HG03135 (cell line): ENCODE results near the gene TFPT.
A peak's percentile ranks its signal among the peaks of the same experiment; 100 is the strongest.
"Not testable (repeated sequence)": the region's sequence is repeated elsewhere in the genome, so short reads cannot be mapped to it uniquely, and the experiment has no call there.

Source experiments
- ATAC-seq: cut with Tn5 transposase; IDR thresholded peaks from one replicate; pipeline ENCODE4 v1.9.1; 2021; ENCODE audit warnings: mild to moderate bottlenecking, moderate library complexity; ENCODE audit not compliant: unreplicated experiment

Gene TFPT

DNA sequence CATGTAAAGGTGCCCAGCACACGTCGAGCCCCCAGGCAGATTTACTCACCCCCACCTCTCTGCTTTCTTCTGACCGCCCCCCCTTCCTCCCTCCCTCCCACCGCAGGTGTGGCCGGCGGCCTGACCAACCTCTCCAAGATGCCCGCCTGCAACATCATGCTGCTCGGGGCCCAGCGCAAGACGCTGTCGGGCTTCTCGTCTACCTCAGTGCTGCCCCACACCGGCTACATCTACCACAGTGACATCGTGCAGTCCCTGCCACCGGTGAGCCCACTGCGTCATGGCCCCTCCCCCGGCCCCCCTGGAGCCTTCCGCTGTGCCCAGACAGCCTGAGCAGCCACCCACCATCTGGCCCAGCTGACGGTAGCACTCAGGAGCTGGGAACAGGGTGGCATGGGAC is 8.9 kb upstream of the TFPT start:
- no peak for ATAC-seq

GRCh38 chr19:54123682-54124081 is 8.2 kb upstream of the TFPT start:
- no peak for ATAC-seq

GRCh38 chr19:54121259-54121658 is 5.8 kb upstream of the TFPT start:
- no peak for ATAC-seq

DNA sequence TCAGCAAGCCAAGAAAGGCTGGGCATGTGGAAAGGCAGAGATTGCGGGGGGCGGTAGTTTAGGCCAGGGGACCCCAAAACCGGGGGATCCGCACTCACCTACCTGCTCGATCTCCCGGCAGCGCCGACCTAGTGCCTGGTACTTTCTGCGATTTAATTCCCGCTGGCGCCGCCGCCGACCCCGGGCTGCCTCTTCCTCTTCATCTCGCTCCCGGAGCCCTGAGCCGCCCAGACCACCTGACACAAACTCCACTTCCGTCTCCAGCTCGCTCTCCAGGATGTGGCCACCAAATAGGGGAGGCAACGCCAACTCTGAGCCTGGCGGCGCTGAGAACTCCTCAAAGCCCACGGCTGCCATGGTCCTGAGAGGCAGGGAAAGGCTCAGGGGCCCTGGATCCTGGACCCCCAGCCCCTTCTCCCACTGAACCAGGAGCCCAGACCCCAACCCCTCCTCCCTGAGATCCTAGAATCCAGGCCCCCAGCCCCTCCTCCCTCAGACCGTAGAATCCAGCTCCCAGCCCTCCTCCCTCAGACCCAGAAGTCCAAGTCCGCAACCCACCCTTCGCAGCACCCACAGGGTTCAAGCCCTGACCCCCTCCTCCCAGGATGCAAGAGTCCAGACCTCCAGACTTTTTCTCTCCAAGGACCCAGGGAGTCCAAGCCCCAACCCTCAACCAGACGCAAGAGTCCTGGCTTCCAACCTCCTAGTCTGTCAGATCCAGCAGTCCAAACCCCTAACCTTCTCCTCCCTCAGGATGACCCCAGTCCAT is 933 bp downstream of the TFPT start:
- ATAC-seq = no peak

DNA sequence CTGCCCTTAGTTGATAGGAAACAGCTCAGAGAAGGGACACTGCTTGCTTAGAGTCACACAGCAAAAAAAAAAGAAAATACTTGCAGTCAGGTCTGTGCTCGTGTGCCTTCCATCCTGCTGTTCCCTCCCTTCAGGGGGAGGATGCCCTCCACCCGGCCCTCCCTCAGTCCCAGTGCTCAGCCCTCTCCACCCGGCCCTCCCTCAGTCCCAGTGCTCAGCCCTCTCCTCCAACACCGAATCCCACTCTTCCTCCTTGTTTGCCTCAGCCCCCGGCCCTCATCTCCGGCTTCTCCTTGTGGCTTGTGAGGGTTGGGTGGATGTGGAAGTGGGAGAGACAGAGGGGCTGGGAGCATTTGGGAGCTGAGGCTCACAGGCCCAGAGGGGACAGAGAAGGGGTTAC is 5.8 kb downstream of the TFPT start:
- no peak for ATAC-seq

- no peak for ATAC-seq
These were observed 7.0 kb downstream of the TFPT start for GRCh38 chr19:54108496-54108895.

- ATAC-seq = no peak
These were observed 7.5 kb downstream of the TFPT start for GRCh38 chr19:54107876-54108490.

DNA sequence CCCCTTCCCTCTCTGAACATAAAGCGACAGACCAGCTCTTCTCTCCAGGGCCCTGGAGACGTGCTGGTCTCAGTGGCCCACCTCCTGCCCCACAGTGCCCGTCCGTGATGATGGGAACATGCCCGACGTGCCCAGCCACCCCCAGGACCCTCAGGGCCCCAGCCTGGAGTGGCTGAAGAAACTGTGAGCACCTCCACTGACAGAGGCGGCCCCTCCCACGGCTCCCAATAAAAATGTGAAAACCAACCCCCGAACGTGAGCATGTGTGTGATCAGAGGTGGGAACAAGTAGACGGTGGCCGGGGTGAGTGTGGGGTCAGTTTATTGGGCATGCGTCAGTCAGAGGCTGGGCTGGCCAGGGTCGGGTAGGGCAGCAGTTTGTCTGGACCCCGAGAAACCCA is 8.7 kb downstream of the TFPT start:
- no peak for ATAC-seq

DNA sequence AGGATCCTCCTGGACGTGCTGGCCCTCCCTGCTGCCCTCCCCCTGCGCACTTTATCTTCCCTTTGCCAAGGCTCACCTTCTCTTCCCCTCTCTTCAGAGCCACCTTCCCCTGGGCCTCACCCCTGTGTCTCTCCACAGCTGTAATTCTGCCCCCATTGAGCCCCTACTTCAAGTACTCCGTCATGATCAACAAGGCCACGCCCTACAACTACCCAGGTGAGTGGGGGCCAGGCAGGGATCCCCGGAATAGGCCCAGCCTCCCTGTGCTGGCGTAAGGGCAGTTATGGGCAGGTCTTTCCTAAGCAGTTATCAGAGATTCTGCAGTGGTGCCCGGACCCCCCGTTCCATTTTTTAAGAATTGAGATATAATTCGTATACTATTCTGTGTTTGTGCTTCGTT is 9.7 kb downstream of the TFPT start:
- ATAC-seq = no peak

GRCh38 chr19:54104998-54105715 is 10.3 kb downstream of the TFPT start:
- ATAC-seq = no peak

DNA sequence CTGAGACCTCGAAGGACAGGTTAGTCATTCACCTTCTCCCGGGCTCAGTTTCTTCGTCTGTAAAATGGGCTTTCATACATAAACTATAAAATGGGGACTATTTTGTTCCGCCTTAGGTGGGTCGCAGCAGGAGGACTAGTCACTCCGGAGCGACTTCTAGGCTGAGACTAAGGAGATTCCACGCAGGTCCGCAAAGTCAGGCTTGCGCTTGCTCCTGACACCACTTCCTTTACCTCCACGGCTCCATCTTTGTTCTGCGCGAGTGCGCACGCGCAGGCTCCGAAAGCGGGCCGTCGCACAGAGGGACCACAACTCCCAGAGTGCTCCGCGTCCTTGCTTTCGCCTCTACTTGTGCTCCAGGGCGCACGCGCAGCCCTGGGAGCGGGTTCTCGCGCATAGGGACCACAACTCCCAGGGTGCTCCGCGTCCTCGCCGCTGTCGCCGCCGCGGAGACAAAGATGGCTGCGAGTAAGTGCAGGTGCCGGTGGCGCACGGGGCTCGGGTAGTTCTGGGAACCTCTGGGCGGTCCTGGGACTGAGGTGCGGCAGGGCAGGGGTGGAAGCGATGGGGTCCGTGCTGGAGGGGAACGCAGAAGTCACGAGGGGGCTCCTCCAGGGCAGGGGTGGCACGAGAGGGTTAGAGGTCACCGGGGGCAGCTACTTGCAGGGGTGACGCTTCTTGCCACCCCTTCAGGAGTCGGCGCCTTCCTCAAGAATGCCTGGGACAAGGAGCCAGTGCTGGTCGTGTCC is 12.9 kb downstream of the TFPT start, which contains the start of gene NDUFA3:
TSS of gene NDUFA3 (plus strand) at position 435 of the 749 bp plus-strand sequence. CDS start at position 459, 24 bp downstream.
- ATAC-seq = peak; percentile 91

DNA sequence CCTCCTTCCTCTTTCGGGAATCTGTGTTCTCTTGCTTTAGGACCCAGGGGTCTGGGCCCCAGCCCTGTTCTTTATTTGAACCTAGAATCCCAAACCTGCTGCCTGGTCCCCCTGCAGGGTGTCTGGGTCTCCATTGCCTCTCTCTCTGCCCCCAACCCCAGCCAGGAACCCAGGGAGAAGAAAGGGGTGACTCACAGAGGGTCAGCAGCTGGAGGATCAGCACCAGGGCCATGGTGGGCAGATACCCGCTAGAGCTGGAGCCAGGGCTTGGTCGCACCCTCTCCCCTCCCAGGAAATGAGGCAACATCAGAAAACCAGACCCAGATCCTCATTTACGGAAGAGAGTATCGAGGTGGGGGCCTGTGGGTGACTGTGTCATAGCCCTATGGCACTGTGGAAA is 14.9 kb downstream of the TFPT start, which contains the start of gene OSCAR:
TSS of gene OSCAR (minus strand) at position 243 of the 400 bp plus-strand sequence. CDS start at position 232, 11 bp downstream.
- ATAC-seq = no peak

- not testable (repeated sequence) for ATAC-seq
These were observed 15.6 kb downstream of the TFPT start for GRCh38 chr19:54099903-54100255.

- no peak for ATAC-seq
These were observed 16.1 kb downstream of the TFPT start for GRCh38 chr19:54099190-54099902.

- no peak for ATAC-seq
These were observed 18.8 kb downstream of the TFPT start for GRCh38 chr19:54096617-54097106.

DNA sequence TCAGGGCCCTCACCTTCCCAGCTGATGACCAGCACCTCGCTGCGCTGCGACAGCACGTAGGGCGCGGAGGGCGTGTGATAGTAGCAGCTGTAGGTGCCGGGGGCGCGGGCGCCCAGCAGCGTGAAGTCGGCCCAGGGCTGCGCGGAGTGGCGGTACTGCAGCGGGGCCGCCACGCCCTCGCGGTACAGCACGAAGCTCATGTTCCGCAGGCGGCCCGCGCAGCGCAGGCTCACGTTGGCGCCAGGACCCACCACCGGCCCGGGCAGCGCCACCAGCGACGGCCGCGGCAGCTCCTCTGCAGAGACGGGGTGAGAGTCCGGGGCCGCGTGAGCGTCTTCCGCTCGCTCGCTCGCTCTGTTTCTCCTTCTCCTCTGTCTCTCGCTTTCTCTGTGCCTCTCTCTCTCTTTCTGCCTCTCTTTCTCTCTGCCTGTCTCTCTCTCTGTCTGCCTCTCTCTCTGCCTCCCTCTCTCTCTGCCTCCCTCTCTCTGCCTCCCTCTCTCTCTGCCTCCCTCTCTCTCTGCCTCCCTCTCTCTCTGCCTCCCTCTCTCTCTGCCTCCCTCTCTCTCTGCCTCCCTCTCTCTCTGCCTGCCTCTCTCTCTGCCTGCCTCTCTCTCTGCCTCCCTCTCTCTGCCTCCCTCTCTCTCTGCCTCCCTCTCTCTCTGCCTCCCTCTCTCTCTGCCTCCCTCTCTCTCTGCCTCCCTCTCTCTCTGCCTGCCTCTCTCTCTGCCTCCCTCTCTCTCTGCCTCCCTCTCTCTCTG is 19.4 kb downstream of the TFPT start:
- ATAC-seq = not testable (repeated sequence)

GRCh38 chr19:54095136-54095858 is 20.2 kb downstream of the TFPT start:
- ATAC-seq = no peak

DNA sequence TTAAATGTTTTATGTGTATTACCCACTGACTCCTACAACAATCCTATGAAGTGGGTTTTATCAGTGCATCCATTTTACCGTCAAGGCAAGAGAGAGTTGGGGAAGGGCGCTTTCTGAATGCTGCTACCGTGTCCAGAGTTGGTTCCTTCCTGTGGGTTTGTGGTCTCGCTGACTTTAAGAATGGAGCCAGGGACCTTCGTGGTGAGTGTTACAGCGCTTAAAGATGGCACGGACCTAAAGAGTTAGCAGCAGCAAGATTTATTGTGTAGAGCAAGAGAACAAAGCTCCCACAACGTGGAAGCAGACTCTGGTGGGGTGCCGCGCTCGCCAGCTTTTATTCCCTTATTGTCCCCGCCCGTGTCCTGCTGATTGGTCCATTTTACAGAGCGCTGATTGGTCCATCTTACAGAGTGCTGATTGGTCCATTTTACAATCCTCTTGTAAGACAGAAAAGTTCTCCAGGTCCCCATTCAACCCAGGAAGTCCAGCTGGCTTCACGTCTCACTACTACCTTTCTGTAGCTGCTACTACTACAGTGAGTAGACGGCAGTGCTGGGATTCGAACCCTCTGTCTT is 20.9 kb downstream of the TFPT start:
- ATAC-seq = no peak

DNA sequence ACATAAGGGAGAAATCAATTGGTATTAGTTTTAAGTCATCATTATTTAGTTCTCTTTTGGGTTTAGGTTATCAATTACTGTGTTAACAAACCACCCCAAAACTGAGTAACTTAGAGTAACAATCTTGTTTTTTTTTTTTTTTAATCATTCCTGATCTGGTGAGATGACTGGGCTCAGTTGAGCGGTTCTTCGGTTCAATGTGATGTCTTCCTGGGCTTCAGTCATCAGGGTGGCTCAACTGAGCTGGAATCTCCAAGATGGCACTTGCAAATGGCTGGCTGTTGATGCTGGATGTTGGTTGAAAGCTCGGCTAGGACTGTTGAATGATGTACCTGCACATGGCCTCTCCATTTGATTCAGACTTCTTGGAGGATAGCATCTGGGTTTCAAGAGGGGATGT is 31.0 kb downstream of the TFPT start:
- ATAC-seq = no peak
